GM18507 (cell line): ENCODE data around the gene SLC25A24.
"Not testable (repeated sequence)": the region's sequence is repeated elsewhere in the genome, so short reads cannot be mapped to it uniquely, and the experiment has no call there.

Experiments used
- DNase-seq: peaks from one replicate; pipeline ENCODE4 v3.0.0; 2011; ENCODE audit warnings: low read depth; ENCODE audit not compliant: insufficient read length; ENCODE audit errors: extremely low spot score
- FAIRE-seq: peaks from 2 replicates; lab custom pipeline; 2011; peaks lifted over from hg19 to GRCh38; lab: Jason Lieb, UNC

SLC25A24 gene

DNA sequence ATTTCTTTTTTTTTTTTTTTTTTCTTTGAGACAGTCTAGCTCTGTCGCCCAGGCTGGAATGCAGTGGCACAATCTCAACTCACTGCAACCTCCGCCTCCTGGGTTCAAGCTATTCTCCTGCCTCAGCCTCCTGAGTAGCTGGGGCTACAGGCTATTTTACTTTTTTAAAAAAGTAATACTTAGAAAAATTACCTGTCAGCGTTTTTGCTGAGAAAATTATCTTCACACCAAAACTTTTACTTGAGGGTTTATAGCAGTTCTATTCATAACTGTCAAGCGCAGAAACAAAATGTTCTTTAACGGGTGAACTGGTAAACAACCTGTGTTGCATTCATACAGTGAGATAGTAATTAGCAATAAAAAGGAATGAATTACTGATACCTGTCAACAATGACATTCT lies 1.5 kb upstream of the SLC25A24 start:
- FAIRE-seq: no peak
- DNase-seq: no peak

DNA sequence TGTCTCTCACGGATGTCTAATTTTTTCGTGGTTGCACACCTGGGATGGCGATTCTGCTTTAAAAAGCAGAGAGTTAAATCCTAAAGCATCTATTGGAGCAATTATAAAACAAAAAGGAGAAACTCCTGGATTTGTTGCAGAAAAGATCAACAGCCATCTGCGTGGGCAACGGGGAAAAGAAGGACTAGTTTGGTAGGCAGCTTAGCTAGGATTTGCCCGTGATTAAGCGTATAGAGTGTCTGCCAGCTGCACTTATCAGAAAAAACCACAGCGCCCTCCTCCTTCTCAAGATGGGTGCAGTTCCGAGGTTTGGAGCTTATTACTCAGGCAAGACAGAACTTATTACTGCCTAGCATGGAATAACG lies 526 bp upstream of the SLC25A24 start:
- no peak for FAIRE-seq
- DNase-seq: no peak

- DNase-seq: no peak
- FAIRE-seq: no peak
Measured at GRCh38 chr1:108199201-108199691, 897 bp downstream of the SLC25A24 start.

DNA sequence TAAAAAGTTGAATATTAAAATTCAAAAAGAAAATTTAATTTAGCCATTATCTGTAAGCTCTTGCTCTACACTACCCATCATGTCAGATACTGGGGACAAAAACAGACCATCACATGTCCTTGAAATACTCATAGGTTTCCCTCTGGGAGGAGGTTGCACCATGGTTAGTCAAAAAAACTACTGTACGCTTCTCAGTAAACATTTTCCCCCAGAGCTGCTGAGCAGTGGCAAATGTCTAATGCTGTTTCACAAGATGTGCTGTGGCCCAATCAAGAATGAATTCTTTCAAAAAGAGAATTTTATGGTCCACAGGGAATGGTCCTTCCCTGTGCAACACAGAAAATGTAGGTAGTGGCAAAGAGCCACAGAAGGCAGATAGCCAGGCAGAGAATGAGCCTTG lies 6.1 kb downstream of the SLC25A24 start:
- FAIRE-seq: no peak
- DNase-seq: no peak

- DNase-seq (no peak), FAIRE-seq (no peak)
Measured at GRCh38 chr1:108193333-108193732, 6.8 kb downstream of the SLC25A24 start.

DNA sequence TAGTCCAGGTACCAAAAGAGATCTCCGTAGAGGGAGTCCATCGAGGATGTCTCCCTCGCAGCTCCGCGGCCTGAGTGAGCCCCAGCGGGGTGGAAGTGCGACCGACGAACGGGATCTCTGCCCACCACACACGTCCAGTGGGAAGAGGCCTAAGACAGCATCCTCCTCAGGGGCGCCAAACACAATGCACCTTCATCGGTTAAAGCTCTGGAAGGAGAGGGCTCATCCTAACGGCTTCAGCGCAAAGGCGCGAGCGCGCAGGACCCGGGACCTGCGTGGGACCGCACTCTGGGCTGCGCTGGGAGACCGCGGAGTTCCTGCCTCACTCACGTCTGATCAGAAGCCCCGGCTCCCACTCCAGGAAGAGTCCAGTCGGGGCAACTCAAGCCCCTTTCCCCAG lies 7.6 kb downstream of the SLC25A24 start:
- FAIRE-seq: no peak
- DNase-seq: no peak

DNA sequence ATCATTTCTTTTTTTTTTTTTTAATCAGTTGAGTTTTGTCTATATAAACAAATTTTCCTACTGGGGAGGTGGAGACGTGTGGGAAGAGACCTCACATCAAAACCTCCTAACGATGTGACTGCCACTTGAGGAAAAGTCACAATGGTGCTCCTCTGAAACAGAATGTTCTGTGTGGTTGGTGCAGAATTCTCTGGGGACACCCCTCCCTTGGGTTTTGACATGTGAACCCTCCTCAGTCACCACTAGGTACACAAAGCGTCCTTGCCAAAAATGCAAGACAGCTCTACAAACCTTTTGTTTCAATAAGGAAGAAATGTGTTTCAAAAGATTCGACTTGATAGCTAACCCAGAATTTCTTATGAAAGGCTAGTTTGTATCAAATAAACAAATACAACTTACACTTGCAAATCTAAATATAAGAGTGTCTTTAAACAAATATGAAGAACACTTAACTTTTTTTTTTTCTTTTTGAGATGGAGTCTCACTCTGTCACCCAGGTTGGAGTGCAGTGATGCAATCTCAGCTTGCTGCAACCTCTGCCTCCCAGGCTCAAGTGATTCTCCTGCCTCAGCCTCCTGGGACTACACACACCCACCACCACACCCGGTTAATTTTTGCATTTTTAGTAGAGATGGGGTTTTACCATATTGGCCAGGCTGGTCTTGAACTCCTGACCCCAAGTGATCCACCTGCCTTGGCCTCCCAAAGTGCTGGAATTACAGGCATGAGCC lies 9.3 kb downstream of the SLC25A24 start:
- no peak for FAIRE-seq
- no peak for DNase-seq

- DNase-seq: no peak
Measured at GRCh38 chr1:108190001-108190634, 10.0 kb downstream of the SLC25A24 start.

GRCh38 chr1:108188801-108189200 lies 11.3 kb downstream of the SLC25A24 start:
- DNase-seq: no peak

More at GRCh38 chr1:108190001-108190634, 10.0 kb downstream of the SLC25A24 start:
- no peak for FAIRE-seq

GRCh38 chr1:108182959-108183700 lies 17.0 kb downstream of the SLC25A24 start:
- DNase-seq (no peak), FAIRE-seq (no peak)

More at GRCh38 chr1:108188801-108189200, 11.3 kb downstream of the SLC25A24 start:
- no peak for FAIRE-seq

GRCh38 chr1:108179018-108179417 lies 21.1 kb downstream of the SLC25A24 start:
- DNase-seq (no peak), FAIRE-seq (no peak)

DNA sequence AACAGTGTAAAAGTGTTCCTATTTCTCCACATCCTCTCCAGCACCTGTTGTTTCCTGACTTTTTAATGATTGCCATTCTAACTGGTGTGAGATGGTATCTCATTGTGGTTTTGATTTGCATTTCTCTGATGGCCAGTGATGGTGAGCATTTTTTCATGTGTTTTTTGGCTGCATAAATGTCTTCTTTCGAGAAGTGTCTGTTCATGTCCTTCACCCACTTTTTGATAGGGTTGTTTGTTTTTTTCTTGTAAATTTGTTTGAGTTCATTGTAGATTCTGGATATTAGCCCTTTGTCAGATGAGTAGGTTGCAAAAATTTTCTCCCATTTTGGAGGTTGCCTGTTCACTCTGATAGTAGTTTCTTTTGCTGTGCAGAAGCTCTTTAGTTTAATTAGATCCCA lies 37.7 kb downstream of the SLC25A24 start:
- not testable (repeated sequence) for DNase-seq, FAIRE-seq

DNA sequence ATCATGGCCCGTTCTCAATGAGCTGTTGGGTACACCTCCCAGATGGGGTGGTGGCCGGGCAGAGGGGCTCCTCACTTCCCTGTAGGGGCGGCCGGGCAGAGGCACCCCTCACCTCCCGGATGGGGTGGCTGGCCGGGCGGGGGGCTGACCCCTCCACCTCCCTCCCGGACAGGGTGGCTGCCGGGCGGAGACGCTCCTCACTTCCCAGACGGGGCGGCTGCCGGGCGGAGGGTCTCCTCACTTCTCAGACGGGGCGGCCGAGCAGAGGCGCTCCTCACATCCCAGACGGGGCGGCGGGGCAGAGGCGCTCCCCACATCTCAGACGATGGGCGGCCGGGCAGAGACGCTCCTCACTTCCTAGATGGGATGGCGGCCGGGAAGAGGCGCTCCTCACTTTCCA lies 40.2 kb downstream of the SLC25A24 start:
- FAIRE-seq, DNase-seq: not testable (repeated sequence)

DNA sequence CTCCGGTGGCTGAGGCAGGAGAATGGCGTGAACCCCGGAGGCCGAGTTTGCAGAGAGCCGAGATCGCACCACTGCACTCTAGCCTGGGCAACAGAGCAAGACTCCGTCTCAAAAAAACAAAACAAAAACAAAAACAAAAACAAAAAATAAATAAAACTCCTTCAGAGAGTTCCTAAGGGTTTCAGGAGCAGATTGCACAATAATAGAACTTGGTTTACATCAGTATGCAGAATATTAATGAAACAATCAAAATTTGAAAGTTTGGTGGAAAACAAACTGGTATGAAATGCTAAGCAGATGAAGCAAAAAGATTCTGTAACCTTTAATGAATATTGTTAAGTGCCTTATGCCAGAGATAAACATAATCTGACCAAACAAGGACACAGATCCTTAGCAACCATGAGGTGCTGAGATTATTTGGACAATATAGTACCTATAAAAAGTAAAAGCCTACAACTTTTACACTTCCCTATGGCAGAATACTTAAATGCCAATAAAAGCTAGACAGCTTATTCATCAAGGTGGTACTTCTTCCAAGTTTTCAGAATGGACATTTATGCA lies 41.2 kb downstream of the SLC25A24 start:
- DNase-seq (no peak), FAIRE-seq (no peak)

DNA sequence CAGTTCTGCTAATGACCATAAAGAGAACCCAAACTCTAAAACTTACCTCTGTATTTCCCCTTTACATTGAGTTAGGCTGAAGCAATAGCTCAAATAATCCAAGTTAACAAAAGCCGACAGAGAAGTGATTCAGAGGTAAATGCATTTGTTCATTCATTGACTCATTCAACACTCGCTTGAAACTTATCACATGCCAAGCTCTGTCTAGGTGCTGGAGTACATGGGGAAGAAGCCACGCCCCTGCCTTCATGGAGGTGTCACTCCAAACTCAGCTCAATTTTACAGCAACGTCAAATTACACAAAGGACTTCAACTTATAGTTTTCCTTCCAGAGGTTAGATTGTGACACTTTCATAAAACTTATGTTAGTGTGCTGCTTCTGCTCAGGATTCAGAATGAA lies 45.8 kb downstream of the SLC25A24 start:
- no peak for FAIRE-seq
- DNase-seq: no peak

GRCh38 chr1:108152782-108153222 lies 47.3 kb downstream of the SLC25A24 start:
- DNase-seq (no peak), FAIRE-seq (no peak)

DNA sequence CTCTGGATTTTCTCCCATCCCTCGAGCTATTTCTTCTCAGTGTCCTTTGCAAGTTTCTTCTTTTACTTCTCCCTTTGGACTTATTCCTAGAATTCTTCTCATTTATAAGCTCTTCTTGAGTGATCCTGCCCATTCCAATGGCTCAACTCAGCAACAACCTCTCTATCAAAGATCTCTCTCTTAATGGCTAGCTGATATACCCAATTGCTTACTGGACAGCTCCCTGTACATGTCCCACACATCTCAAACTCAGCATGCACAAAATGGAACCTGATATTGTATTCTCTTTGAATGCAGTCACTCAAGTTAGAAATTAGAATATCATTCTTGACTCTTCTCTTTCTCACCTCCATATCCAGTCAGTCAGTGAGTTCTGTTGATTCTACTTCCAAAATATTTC lies 48.6 kb downstream of the SLC25A24 start:
- FAIRE-seq: no peak
- no peak for DNase-seq

GRCh38 chr1:108149796-108150467 lies 50.2 kb downstream of the SLC25A24 start:
- DNase-seq (no peak), FAIRE-seq (no peak)

DNA sequence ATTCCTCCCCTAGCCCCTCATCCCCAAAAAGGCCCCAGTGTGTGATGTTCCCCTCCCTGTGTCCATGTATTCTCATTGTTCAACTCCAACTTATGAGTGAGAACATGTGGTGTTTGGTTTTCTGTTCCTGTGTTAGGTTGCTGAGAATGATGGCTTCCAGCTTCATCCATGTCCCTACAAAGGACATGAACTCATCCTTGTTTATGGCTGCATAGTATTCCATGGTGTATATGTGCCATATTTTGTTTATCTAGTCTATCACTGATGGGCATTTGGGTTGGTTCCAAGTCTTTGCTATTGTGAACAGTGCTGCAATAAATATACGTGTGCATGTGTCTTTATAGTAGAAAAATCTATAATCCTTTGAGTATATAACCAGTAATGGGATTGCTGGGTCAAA lies 55.6 kb downstream of the SLC25A24 start:
- not testable (repeated sequence) for FAIRE-seq, DNase-seq
